DND-41 (cell line): ENCODE measurements around the gene SLC44A3.

ENCODE experiments used
- ATAC-seq: fragments of 200-7000 bp; cut with Tn5 transposase; 3 replicates; pipeline ENCODE4 v1.9.1; 2021; ENCODE audit warnings: low read depth; ENCODE audit not compliant: insufficient read depth
- DNase-seq: peaks from one replicate; pipeline ENCODE4 v3.0.0-alpha.2; 2020
- H2AFZ ChIP-seq: 2 replicates; pipeline ENCODE4 v1.6.0; 2012; ENCODE audit warnings: low read depth, low read length
- H3K27ac ChIP-seq: 2 replicates; pipeline ENCODE4 v1.5.1; 2012; ENCODE audit warnings: low read length, inconsistent platforms
- H3K27me3 ChIP-seq: fragments of 200-600 bp; sonication (generic); 2 replicates; pipeline ENCODE4 v1.6.0; 2012; ENCODE audit warnings: low read length, mild to moderate bottlenecking, inconsistent platforms; ENCODE audit not compliant: insufficient read depth, poor library complexity
- H3K36me3 ChIP-seq: 2 replicates; pipeline ENCODE4 v1.5.1; 2012; ENCODE audit warnings: low read length, inconsistent platforms; ENCODE audit not compliant: insufficient read depth
- H3K4me1 ChIP-seq: 2 replicates; pipeline ENCODE4 v1.5.1; 2012; ENCODE audit warnings: mild to moderate bottlenecking, low read length; ENCODE audit not compliant: insufficient read depth
- H3K4me2 ChIP-seq: 2 replicates; pipeline ENCODE4 v1.6.0; 2012; ENCODE audit warnings: mild to moderate bottlenecking, moderate library complexity, low read length, inconsistent platforms; ENCODE audit not compliant: insufficient read depth
- H3K4me3 ChIP-seq, 2 experiments: fragments of 200-600 bp in 1 of 2; shearing (Covaris generic) in 1 of 2; 2 replicates each; pipeline ENCODE4 v1.5.1; 2012 to 2016; ENCODE audit warnings: inconsistent platforms in 2 of 2, low read length in 2 of 2, mild to moderate bottlenecking in 2 of 2, low read depth in 1 of 2, moderate library complexity in 1 of 2
- H3K79me2 ChIP-seq: 2 replicates; pipeline ENCODE4 v1.6.0; 2012; ENCODE audit warnings: low read length, inconsistent platforms; ENCODE audit not compliant: insufficient read depth
- H3K9ac ChIP-seq: 2 replicates; pipeline ENCODE4 v1.6.0; 2012; ENCODE audit warnings: low read depth, mild to moderate bottlenecking, inconsistent platforms, low read length, moderate library complexity
- H3K9me3 ChIP-seq: 2 replicates; pipeline ENCODE4 v1.5.1; 2012; ENCODE audit warnings: low read length, moderate library complexity, mild to moderate bottlenecking, inconsistent platforms; ENCODE audit not compliant: insufficient read depth, severe bottlenecking
- H4K20me1 ChIP-seq: 2 replicates; pipeline ENCODE4 v1.6.0; 2012; ENCODE audit warnings: low read length; ENCODE audit not compliant: insufficient read depth
- CTCF ChIP-seq: IDR thresholded peaks from 2 replicates; pipeline ENCODE4 v1.5.1; 2012; ENCODE audit warnings: borderline replicate concordance, low read length, moderate library complexity, mild to moderate bottlenecking; ENCODE audit not compliant: poor library complexity, severe bottlenecking; ENCODE audit errors: extremely low read depth
- EZH2 ChIP-seq: IDR thresholded peaks from 3 replicates; pipeline ENCODE4 v1.6.1; 2012; ENCODE audit warnings: borderline replicate concordance, low read depth, mild to moderate bottlenecking, moderate library complexity, low read length, inconsistent platforms; ENCODE audit not compliant: severe bottlenecking

Gene SLC44A3

GRCh38 chr1:94864821-94865220, 44.7 kb downstream of the SLC44A3 start:
- DNase-seq (no peak), ATAC-seq (no peak)
- no peak overlapping the region for H3K27ac ChIP-seq
- no peaks in the 10 kb centered on the region for H3K4me1 ChIP-seq
- H3K79me2 ChIP-seq: no peaks in the 10 kb centered on the region
- no peak overlapping the region for H2AFZ ChIP-seq
- H4K20me1 ChIP-seq: no peaks in the 10 kb centered on the region
- no peak overlapping the region for H3K4me2 ChIP-seq
- no peak overlapping the region for H3K9ac ChIP-seq
- TF ChIP-seq EZH2: no peak
- no peak for TF ChIP-seq CTCF
- no peaks in the 10 kb centered on the region for H3K9me3 ChIP-seq
- H3K4me3 ChIP-seq: no peak overlapping the region
- H3K36me3 ChIP-seq: no peaks in the 10 kb centered on the region
- peaks cover 11% of the 10 kb centered on the region for H3K27me3 ChIP-seq

- Histone ChIP-seq H3K4me3 (no peak overlapping the region), H3K9me3 (no peaks in the 10 kb centered on the region), H3K27ac (no peak overlapping the region), H4K20me1 (no peaks in the 10 kb centered on the region), H3K4me2 (no peak overlapping the region), H3K4me1 (no peaks in the 10 kb centered on the region), H3K9ac (no peak overlapping the region), H3K36me3 (no peaks in the 10 kb centered on the region), H2AFZ (no peak overlapping the region), H3K27me3 (peaks cover 8% of the 10 kb centered on the region), H3K79me2 (no peaks in the 10 kb centered on the region)
- no peak for ATAC-seq
- TF ChIP-seq CTCF: no peak
- no peak for TF ChIP-seq EZH2
- DNase-seq: no peak
Observed at GRCh38 chr1:94865360-94865759, 45.2 kb downstream of the SLC44A3 start.

- Histone ChIP-seq H2AFZ (no peak overlapping the region), H3K9me3 (no peaks in the 10 kb centered on the region), H3K4me3 (no peak overlapping the region), H3K79me2 (no peaks in the 10 kb centered on the region), H3K27ac (no peak overlapping the region), H3K36me3 (no peaks in the 10 kb centered on the region), H3K9ac (no peak overlapping the region), H4K20me1 (no peaks in the 10 kb centered on the region), H3K4me1 (no peaks in the 10 kb centered on the region), H3K4me2 (no peak overlapping the region), H3K27me3 (peaks cover 4% of the 10 kb centered on the region)
- TF ChIP-seq EZH2 (no peak), CTCF (no peak)
- no peak for ATAC-seq
- DNase-seq: no peak
Observed at GRCh38 chr1:94866164-94866807, 46.1 kb downstream of the SLC44A3 start.

- Histone ChIP-seq H3K36me3 (no peaks in the 10 kb centered on the region), H3K9ac (no peak overlapping the region), H4K20me1 (no peaks in the 10 kb centered on the region), H3K4me3 (no peak overlapping the region), H2AFZ (no peak overlapping the region), H3K27me3 (peaks cover 4% of the 10 kb centered on the region), H3K4me2 (no peak overlapping the region), H3K79me2 (no peaks in the 10 kb centered on the region), H3K9me3 (no peaks in the 10 kb centered on the region), H3K27ac (no peak overlapping the region), H3K4me1 (no peaks in the 10 kb centered on the region)
- no peak for DNase-seq
- no peak for ATAC-seq
- no peak for TF ChIP-seq EZH2
- TF ChIP-seq CTCF: no peak
Observed at GRCh38 chr1:94871031-94871430, 50.9 kb downstream of the SLC44A3 start.
